Retinal pigment epithelial cell (primary cell): Measurements from ENCODE around the gene KRIT1.

Experiments
- DNase-seq: peaks from one replicate; pipeline ENCODE4 v3.0.0-alpha.2; 2010; ENCODE audit warnings: low read depth
- H3K4me3 ChIP-seq: 2 replicates; pipeline ENCODE4 v1.5.1; 2011; ENCODE audit warnings: mild to moderate bottlenecking, low read length, control low read depth, moderate library complexity
- TF ChIP-seq, protein P1 (sequence below): conservative IDR thresholded peaks from 2 replicates; pipeline ENCODE4 v1.5.1; 2011; ENCODE audit warnings: low read depth, low read length, control low read depth, inconsistent platforms

The KRIT1 gene

DNA sequence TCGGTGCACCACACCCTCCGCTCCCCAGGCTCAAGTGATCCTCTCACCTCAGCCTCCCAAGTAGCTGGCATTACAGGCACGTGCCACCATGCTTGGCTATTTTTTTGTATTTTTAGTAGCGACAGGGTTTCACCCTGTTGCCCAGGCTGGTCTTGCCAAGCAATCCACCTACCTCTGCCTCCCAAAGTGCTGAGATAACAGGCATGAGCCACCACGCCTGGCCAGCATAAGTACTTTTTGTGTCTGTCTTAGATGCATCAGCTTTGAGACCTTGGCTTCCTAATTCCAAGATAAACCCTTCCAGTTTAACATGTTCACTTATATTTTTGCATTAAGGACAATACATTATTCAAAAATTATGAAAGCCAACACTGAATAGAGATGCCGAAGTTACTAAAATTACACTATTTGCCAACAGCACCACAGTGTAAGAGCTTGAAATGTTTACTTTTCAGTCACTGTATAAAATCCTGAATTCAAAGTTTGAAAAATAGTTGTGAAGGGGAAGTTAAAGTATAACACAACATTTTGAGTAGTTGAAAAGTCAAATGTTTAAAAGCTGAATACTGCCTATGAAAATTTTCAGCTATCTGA, 36.6 kb upstream of the KRIT1 start:
- H3K4me3 ChIP-seq, result no peak overlapping the region
- no peak for DNase-seq
- TF ChIP-seq, protein P1, sequence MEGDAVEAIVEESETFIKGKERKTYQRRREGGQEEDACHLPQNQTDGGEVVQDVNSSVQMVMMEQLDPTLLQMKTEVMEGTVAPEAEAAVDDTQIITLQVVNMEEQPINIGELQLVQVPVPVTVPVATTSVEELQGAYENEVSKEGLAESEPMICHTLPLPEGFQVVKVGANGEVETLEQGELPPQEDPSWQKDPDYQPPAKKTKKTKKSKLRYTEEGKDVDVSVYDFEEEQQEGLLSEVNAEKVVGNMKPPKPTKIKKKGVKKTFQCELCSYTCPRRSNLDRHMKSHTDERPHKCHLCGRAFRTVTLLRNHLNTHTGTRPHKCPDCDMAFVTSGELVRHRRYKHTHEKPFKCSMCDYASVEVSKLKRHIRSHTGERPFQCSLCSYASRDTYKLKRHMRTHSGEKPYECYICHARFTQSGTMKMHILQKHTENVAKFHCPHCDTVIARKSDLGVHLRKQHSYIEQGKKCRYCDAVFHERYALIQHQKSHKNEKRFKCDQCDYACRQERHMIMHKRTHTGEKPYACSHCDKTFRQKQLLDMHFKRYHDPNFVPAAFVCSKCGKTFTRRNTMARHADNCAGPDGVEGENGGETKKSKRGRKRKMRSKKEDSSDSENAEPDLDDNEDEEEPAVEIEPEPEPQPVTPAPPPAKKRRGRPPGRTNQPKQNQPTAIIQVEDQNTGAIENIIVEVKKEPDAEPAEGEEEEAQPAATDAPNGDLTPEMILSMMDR, result no peak

DNA sequence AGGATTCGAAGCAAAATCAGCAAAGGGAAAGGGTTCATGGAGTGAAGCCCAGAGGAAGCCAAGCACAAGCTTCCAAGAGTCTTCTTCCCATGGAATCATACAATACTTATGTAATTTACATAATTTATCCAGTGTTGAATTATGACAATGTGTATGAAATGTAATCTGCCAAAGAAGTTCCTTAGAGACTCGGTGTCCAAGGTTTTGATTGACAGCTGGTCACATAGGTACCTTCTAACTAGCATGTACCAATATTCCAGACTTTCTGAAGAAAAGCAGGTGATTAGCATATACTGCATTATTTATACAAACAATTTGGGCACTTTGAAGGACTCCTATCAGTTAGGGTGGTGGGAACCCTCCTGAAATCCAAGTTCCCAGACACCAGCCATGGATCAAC, 35.3 kb upstream of the KRIT1 start:
- DNase-seq, result no peak
- no peak overlapping the region for H3K4me3 ChIP-seq
- TF ChIP-seq, protein P1, result no peak

DNA sequence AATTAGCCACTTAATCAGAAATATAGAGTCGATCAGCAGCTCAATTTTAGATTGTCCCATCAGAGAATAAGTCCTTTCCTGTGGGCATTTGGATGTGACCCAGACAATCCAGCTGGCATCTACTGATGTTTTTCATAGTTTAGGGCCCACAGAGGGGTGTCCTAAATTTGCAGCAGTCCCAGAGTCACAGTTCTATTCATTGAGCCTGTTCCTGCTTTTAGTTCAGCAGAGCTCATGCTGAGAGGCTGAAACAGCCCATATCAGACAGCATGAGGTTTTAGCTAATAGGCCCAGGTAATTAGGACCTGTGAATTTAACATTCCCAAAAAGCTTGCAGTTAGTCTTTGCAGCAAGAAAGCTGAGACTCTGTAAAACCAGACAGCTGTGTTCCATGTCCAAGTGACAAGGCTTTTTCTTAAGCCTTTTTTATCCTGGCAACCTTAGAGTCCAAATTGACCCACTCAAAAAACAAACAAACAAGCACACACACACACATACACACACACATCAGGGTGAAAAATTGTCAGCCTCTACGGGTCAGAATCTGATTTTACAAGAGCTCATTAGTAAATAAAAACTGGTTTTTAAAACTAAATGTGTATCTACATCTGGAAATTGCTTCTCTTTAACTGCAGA, 33.8 kb upstream of the KRIT1 start:
- TF ChIP-seq, protein P1, result no peak
- no peak overlapping the region for H3K4me3 ChIP-seq
- DNase-seq, result no peak

DNA sequence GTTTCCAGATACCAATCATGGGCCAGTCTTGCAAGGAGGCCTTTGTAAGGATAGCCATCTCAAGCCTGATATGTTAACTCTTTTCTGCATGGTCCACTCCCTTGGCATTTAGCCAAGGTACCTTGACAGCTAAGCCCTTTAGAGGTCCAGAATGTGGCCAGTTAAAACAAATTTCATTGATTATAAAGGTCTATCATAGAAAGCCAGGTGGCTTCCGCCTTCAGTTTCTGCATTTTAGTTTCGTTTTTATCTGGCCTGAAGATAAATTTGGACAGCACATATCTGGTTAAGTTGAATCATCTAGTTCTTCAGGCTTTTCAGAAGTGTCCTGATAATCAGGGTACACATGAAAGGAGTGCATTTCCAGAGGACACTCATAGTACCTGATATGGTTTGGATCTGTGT, 30.7 kb upstream of the KRIT1 start:
- H3K4me3 ChIP-seq, result no peak overlapping the region
- DNase-seq, result no peak
- TF ChIP-seq, protein P1, result no peak

DNA sequence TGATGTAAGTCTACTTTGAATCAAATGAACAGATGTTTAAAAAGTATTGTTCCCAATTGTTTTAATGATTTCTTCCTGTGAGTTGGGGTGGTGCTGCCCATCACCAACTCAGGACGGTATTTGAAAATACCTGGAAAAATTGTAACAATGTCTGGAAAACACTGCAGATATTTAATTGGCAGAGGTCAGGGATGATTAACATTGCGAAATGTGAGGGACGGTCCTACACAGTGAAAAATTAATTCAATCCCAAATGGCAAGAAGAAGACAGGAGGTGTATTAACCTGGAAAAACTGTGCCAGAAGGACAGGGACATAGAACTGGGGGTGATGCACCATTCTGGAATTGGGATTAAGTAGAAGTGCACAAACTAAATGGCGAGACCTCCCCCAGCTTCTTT, 29.6 kb upstream of the KRIT1 start:
- TF ChIP-seq, protein P1, result no peak
- DNase-seq, result no peak
- H3K4me3 ChIP-seq, result no peak overlapping the region

DNA sequence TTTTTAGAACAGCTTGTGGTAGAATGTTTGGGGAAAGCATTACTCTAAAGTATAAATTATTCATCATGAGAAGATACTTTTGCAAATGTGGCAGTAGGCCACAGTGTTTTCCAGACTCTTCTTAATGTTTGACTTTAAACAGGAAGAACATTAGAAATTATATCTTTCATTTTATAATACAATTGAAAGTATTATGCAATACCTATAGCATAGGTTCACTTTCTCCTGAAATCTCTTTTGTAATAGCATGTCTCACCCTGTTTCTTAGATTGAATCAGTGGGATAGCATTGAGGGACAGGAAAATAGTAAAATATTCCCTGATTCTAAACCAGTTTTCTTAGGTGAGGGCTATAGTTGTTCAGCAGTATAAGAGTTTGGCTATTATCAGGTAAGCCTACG, 23.2 kb upstream of the KRIT1 start:
- no peak overlapping the region for H3K4me3 ChIP-seq
- TF ChIP-seq, protein P1, result no peak
- DNase-seq, result no peak
